HG03457 (cell line): ENCODE results near the gene PLGRKT.
"Not testable (repeated sequence)": the region's sequence is repeated elsewhere in the genome, so short reads cannot be mapped to it uniquely, and the experiment has no call there.

ENCODE experiments used
- ATAC-seq: cut with Tn5 transposase; IDR thresholded peaks from one replicate; pipeline ENCODE4 v1.9.1; 2021; ENCODE audit warnings: moderate number of reproducible peaks; ENCODE audit not compliant: unreplicated experiment

The PLGRKT gene

GRCh38 chr9:5453004-5453403 is 15.3 kb upstream of the PLGRKT start:
- no peak for ATAC-seq

GRCh38 chr9:5452286-5452609 is 14.5 kb upstream of the PLGRKT start:
- ATAC-seq, result no peak

- peak; percentile 58 for ATAC-seq
Observed at GRCh38 chr9:5450359-5451091, 12.8 kb upstream of the PLGRKT start, which contains the start of gene CD274. CD274 (plus strand) TSS chr9:5450542; CDS start chr9:5456114, 5,572 bp downstream.

GRCh38 chr9:5449521-5450358 is 12.0 kb upstream of the PLGRKT start:
- ATAC-seq, result no peak

GRCh38 chr9:5448461-5449435 is 11.0 kb upstream of the PLGRKT start:
- ATAC-seq, result no peak

GRCh38 chr9:5448016-5448415 is 10.3 kb upstream of the PLGRKT start:
- no peak for ATAC-seq

- no peak for ATAC-seq
Observed at GRCh38 chr9:5447337-5447736, 9.6 kb upstream of the PLGRKT start.

GRCh38 chr9:5446451-5447236 is 8.9 kb upstream of the PLGRKT start:
- ATAC-seq, result no peak

GRCh38 chr9:5445886-5446285 is 8.2 kb upstream of the PLGRKT start:
- no peak for ATAC-seq

GRCh38 chr9:5445096-5445495 is 7.4 kb upstream of the PLGRKT start:
- not testable (repeated sequence) for ATAC-seq

GRCh38 chr9:5443850-5444249 is 6.1 kb upstream of the PLGRKT start:
- no peak for ATAC-seq

GRCh38 chr9:5442400-5443011 is 4.8 kb upstream of the PLGRKT start:
- ATAC-seq, result no peak

- ATAC-seq, result no peak
Observed at GRCh38 chr9:5441043-5441442, 3.3 kb upstream of the PLGRKT start.

GRCh38 chr9:5440426-5440825 is 2.7 kb upstream of the PLGRKT start:
- no peak for ATAC-seq

GRCh38 chr9:5438301-5439162 is 807 bp upstream of the PLGRKT start:
- ATAC-seq, result peak; percentile 55

- ATAC-seq, result no peak
Observed at GRCh38 chr9:5436441-5436840, 1.3 kb downstream of the PLGRKT start.

GRCh38 chr9:5435912-5436311 is 1.8 kb downstream of the PLGRKT start:
- ATAC-seq, result no peak

- ATAC-seq, result not testable (repeated sequence)
Observed at GRCh38 chr9:5433841-5434810, 3.6 kb downstream of the PLGRKT start.
